Right lobe of liver (tissue), 4 donors: ENCODE measurements around the gene ZC3H12D.

Source experiments
- POLR2A ChIP-seq: fragments of 450-650 bp; IDR thresholded peaks from one replicate; pipeline ENCODE4 v1.6.1; 2017; ENCODE audit warnings: antibody characterized with exemption, mild to moderate bottlenecking
- TF ChIP-seq, protein P1 (sequence below), 4 donors: fragments of 200-600 bp in 3 of 4; fragments of 450-650 bp in 1 of 4; IDR thresholded peaks; one replicate each; pipeline versions ENCODE4 v1.5.1 to v1.8.0; 2016 to 2022; ENCODE audit warnings: antibody characterized with exemption in 4 of 4, mild to moderate bottlenecking in 2 of 4
- donor health status: DM: no; HTN: no; CAD: no.
- donor health status: DM: no; HTN: no; CAD: no.
- donor health status: DM: no; HTN: yes; CAD: no.

DNA sequence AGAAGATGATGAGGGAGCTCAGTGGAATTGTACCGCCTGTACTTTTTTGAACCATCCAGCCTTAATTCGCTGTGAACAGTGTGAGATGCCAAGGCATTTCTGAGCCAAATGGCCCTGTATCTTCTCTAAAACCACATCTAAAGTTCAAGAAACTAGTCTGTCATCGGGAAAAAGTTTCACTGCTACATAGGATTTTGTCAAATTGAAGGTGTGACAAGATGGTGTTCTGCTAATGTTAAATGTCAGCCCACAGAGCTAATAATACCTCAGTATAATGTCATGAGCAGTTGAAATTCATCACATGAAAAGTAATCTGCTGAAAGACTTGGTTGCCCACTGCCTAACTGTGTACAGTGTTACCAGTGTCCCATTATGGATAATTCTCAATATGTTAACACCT, 75.2 kb downstream of the ZC3H12D start:
- TF ChIP-seq, protein P1, sequence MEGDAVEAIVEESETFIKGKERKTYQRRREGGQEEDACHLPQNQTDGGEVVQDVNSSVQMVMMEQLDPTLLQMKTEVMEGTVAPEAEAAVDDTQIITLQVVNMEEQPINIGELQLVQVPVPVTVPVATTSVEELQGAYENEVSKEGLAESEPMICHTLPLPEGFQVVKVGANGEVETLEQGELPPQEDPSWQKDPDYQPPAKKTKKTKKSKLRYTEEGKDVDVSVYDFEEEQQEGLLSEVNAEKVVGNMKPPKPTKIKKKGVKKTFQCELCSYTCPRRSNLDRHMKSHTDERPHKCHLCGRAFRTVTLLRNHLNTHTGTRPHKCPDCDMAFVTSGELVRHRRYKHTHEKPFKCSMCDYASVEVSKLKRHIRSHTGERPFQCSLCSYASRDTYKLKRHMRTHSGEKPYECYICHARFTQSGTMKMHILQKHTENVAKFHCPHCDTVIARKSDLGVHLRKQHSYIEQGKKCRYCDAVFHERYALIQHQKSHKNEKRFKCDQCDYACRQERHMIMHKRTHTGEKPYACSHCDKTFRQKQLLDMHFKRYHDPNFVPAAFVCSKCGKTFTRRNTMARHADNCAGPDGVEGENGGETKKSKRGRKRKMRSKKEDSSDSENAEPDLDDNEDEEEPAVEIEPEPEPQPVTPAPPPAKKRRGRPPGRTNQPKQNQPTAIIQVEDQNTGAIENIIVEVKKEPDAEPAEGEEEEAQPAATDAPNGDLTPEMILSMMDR (IDR thresholded peaks at IDR 0.05) = no peak
- no peak for TF ChIP-seq POLR2A
